GM12878 (cell line): Measurements from ENCODE around the gene KDM8. TPM values are rescaled to one million over a fixed set of nuclear protein-coding genes. Genes with fewer than 3 reads are reported as not detected.

ENCODE experiments used
- ATAC-seq: fragments of 200-7000 bp; cut with Tn5 transposase; 3 replicates; pipeline ENCODE4 v1.9.1; 2020; ENCODE audit warnings: mild to moderate bottlenecking, moderate library complexity
- BruUV-seq: library from RNA; stranded (reverse); fragments of 400-500 nt; replicated peaks from 2 replicates; lab custom pipeline; 2021; lab: Mats Ljungman, UMichigan
- CTCF ChIA-PET: fragments of 300-600 bp; sonication (Branson Sonifier 250); formaldehyde crosslinking; extraction: SDS; loops from one replicate; lab custom pipeline; 2021; ENCODE audit warnings: inconsistent platforms; lab: Yijun Ruan, JAX
- POLR2A ChIA-PET: fragments of 350-600 bp; formaldehyde crosslinking; extraction: SDS; loops from one replicate; lab custom pipeline; 2021; ENCODE audit warnings: inconsistent platforms; lab: Charles Lee
- RAD21 ChIA-PET: fragments of 300-600 bp; sonication (Branson Sonifier 250); formaldehyde crosslinking; loops from one replicate; lab custom pipeline; 2023; ENCODE audit warnings: antibody characterized with exemption; ENCODE audit not compliant: unreplicated experiment; lab: Charles Lee
- SMC1A ChIA-PET: fragments of 300-600 bp; sonication (Branson Sonifier 250); formaldehyde crosslinking; loops from one replicate; lab custom pipeline; 2023; ENCODE audit not compliant: unreplicated experiment, uncharacterized antibody; lab: Charles Lee
- DNase-seq: peaks from one replicate; pipeline ENCODE4 v3.0.0-alpha.2; 2011; ENCODE audit warnings: low read depth, low spot score
- FAIRE-seq: peaks from 3 replicates; lab custom pipeline; 2011; peaks lifted over from hg19 to GRCh38; lab: Jason Lieb, UNC
- H2AFZ ChIP-seq: 2 replicates; pipeline ENCODE4 v1.6.0; 2011; ENCODE audit warnings: low read depth, low read length, control low read depth; ENCODE audit not compliant: control insufficient read depth
- H3K27ac ChIP-seq: 2 replicates; pipeline ENCODE4 v1.5.1; 2011; ENCODE audit warnings: control low read depth; ENCODE audit not compliant: control insufficient read depth, insufficient read depth
- H3K27me3 ChIP-seq, 2 experiments: replicated peaks in 1 of 2; 2 replicates each; pipeline versions ENCODE4 v1.6.0 to v1.6.1; 2011; ENCODE audit warnings: low read length in 1 of 2; ENCODE audit not compliant: control insufficient read depth in 2 of 2, insufficient read depth in 2 of 2
- H3K36me3 ChIP-seq, 2 experiments: 2 replicates each; pipeline ENCODE4 v1.5.1; 2011; ENCODE audit warnings: low read length in 1 of 2; ENCODE audit not compliant: control insufficient read depth in 2 of 2, insufficient read depth in 2 of 2
- H3K4me1 ChIP-seq: 2 replicates; pipeline ENCODE4 v1.6.1; 2011; ENCODE audit warnings: mild to moderate bottlenecking, low read length, moderate library complexity, mixed read lengths; ENCODE audit not compliant: control insufficient read depth, insufficient read depth
- H3K4me2 ChIP-seq: 2 replicates; pipeline ENCODE4 v1.6.0; 2011; ENCODE audit warnings: control low read depth; ENCODE audit not compliant: control insufficient read depth, insufficient read depth
- H3K4me3 ChIP-seq: fragments of 200-600 bp; sonication (generic); 2 replicates; pipeline ENCODE4 v1.5.1; 2016
- H3K79me2 ChIP-seq: 2 replicates; pipeline ENCODE4 v1.6.0; 2011; ENCODE audit warnings: low read length; ENCODE audit not compliant: control insufficient read depth, insufficient read depth
- H3K9ac ChIP-seq: 2 replicates; pipeline ENCODE4 v1.8.0; 2011; ENCODE audit warnings: low read length, control low read depth, mixed read lengths; ENCODE audit not compliant: control insufficient read depth, insufficient read depth
- H3K9me3 ChIP-seq: replicated peaks from 3 replicates; pipeline ENCODE4 v1.5.1; 2011; ENCODE audit warnings: mild to moderate bottlenecking, low read length; ENCODE audit not compliant: control insufficient read depth, insufficient read depth
- H4K20me1 ChIP-seq: 2 replicates; pipeline ENCODE4 v1.6.0; 2011; ENCODE audit not compliant: control insufficient read depth, insufficient read depth
- IKZF1 ChIP-seq: fragments of 450-650 bp; conservative IDR thresholded peaks from 2 replicates; pipeline ENCODE4 v1.6.1; 2017; ENCODE audit warnings: antibody characterized with exemption, mild to moderate bottlenecking
- JUNB ChIP-seq: IDR thresholded peaks from 2 replicates; pipeline ENCODE4 v1.6.1; 2016; ENCODE audit warnings: antibody characterized with exemption, mild to moderate bottlenecking
- KLF5 ChIP-seq: fragments of 450-650 bp; IDR thresholded peaks from 2 replicates; pipeline ENCODE4 v1.6.1; 2014; ENCODE audit warnings: mild to moderate bottlenecking; ENCODE audit not compliant: partially characterized antibody
- MXI1 ChIP-seq: fragments of 150-350 bp; IDR thresholded peaks from 2 replicates; pipeline ENCODE4 v1.6.1; 2011; ENCODE audit warnings: low read depth, mild to moderate bottlenecking, inconsistent platforms, low read length, improper control_type of control experiment
- SUZ12 ChIP-seq: fragments of 200-600 bp; sonication (generic); IDR thresholded peaks from one replicate; pipeline ENCODE4 v1.6.1; 2018; ENCODE audit warnings: antibody characterized with exemption, mild to moderate bottlenecking; ENCODE audit not compliant: unreplicated experiment
- ZNF592 ChIP-seq: fragments of 450-650 bp; IDR thresholded peaks from 2 replicates; pipeline ENCODE4 v1.6.1; 2017; ENCODE audit warnings: mild to moderate bottlenecking, moderate library complexity
- WGBS: methylation state at CpG from one replicate; pipeline ENCODE4 v1.1.6; 2016; ENCODE audit warnings: low lambda C conversion rate; ENCODE audit not compliant: insufficient replicate concordance, insufficient coverage; ENCODE audit errors: missing lambda C conversion rate; 5-methylcytosine and 5-hydroxymethylcytosine counted together
- in situ Hi-C: fragments of 300-500 bp; cut with MboI; formaldehyde crosslinking; loops from 9 replicates; pipeline ENCODE4 v1.14.3; 2018; ENCODE audit warnings: mixed read lengths
- intact Hi-C: fragments of 100-400 bp; cut with micrococcal nuclease; formaldehyde crosslinking; loops from one replicate; pipeline ENCODE4 v1.14.2; 2022; ENCODE audit not compliant: unreplicated experiment
- polyA plus RNA-seq, 11 experiments: library from polyadenylated mRNA; depleted of rRNA in 4 of 11; unstranded in 6 of 11; stranded (reverse) in 5 of 11; fragments of >200 nt; fragmentation: Nextera tagmentation in 4 of 11; fragmentation: Illumina TruSeq in 1 of 11; extraction: Ambion mirVana in 4 of 11; extraction: Trizol in 1 of 11; gene quantifications; 1 replicate in 1 of 11; 2 replicates in 10 of 11; pipeline versions ENCODE4 v1.2.1 to v1.2.3, GENCODE V29; 2011 to 2016; ENCODE audit warnings: inconsistent platforms in 2 of 11, missing spikeins in 2 of 11, low read depth in 1 of 11
- total RNA-seq, 4 experiments: library from RNA; depleted of rRNA in 3 of 4; stranded (reverse); fragments of >200 nt in 3 of 4; fragmentation: Illumina TruSeq in 1 of 4; extraction: Trizol in 1 of 4; gene quantifications; 2 replicates each; pipeline versions ENCODE4 v1.2.1 to v1.2.3, GENCODE V29; 2013 to 2021

KDM8 gene
- total and polyA plus RNA-seq, 10 of the 15 experiments (the other 5 are each of a cell fraction or from before 2014, with no cell fraction given) = 0.79 to 8.9 (median 5.8) TPM

GRCh38 chr16:27218756-27219155 is 15.4 kb downstream of the KDM8 start (continued):
- no peak for TF ChIP-seq KLF5

GRCh38 chr16:27219161-27219560 is 15.8 kb downstream of the KDM8 start:
- intact Hi-C loops (no loop called here), in situ Hi-C loops (no loop called here)
- Histone ChIP-seq H3K36me3 (peaks cover 0 to 3% of the 10 kb centered on the region in 2 experiments; a peak in 3 of 4 replicates), H3K9ac (no peak overlapping the region), H2AFZ (no peak overlapping the region), H4K20me1 (no peaks in the 10 kb centered on the region), H3K4me3 (no peak overlapping the region), H3K27me3 (no peaks in the 10 kb centered on the region), H3K4me1 (no peaks in the 10 kb centered on the region), H3K79me2 (no peaks in the 10 kb centered on the region), H3K4me2 (no peak overlapping the region), H3K27ac (no peak overlapping the region), H3K9me3 (no peaks in the 10 kb centered on the region)
- no peak for ATAC-seq
- no TSS peak for BruUV-seq
- no peak for DNase-seq
- WGBS = 88% methylated on average over 10 of the region's 10 CpGs
- CTCF ChIA-PET = interaction anchor here (0.6 kb wide), 1 partner anchor 138 kb away, joined by 3 read pairs; no protein-coding TSS in a partner anchor
- POLR2A ChIA-PET = no interaction called here
- RAD21 ChIA-PET = no interaction called here
- no peak for TF ChIP-seq MXI1
- TF ChIP-seq IKZF1 = no peak
- TF ChIP-seq JUNB = no peak
- no peak for TF ChIP-seq ZNF592
- no peak for TF ChIP-seq SUZ12
- SMC1A ChIA-PET = no interaction called here
- no peak for FAIRE-seq
